Measurements from ENCODE around the gene AP2A2.

The AP2A2 gene

GRCh38 chr11:925496-926301, at the start of gene AP2A2:
TSS of gene AP2A2 (plus strand) at chr11:925870. CDS start at chr11:926022, 152 bp downstream.
- H3K4me3 ChIP-seq, result peak within 1 kb of the TSS; percentile 62 to 96 (median 84)

GRCh38 chr11:876545-876944, 49.1 kb upstream of the AP2A2 start:
- no peak overlapping the region for H3K27ac ChIP-seq
- H3K4me3 ChIP-seq, result no peak overlapping the region

More at GRCh38 chr11:925496-926301, at the start of gene AP2A2:
- H3K27ac ChIP-seq, result peak within 1 kb of the TSS; percentile 85 to 97 (median 92)

DNA sequence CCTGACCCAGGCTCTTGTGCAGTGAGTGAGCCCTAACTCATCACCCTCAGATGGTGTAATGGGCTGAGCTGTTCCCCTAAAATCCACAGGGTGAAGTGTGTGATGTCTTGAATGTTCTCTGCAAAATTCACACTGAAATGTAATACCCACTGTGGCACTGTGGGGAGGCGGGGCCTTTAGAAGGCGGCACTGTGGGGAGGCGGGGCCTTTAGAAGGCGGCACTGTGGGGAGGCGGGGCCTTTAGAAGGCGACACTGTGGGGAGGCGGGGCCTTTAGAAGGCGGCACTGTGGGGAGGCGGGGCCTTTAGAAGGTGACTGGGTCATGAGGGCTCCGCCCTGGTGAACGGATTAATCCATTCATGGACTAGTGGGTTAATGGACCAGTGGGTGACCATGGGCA, 48.1 kb upstream of the AP2A2 start:
- no peak overlapping the region for H3K4me3 ChIP-seq
- H3K27ac ChIP-seq, result no peak overlapping the region

DNA sequence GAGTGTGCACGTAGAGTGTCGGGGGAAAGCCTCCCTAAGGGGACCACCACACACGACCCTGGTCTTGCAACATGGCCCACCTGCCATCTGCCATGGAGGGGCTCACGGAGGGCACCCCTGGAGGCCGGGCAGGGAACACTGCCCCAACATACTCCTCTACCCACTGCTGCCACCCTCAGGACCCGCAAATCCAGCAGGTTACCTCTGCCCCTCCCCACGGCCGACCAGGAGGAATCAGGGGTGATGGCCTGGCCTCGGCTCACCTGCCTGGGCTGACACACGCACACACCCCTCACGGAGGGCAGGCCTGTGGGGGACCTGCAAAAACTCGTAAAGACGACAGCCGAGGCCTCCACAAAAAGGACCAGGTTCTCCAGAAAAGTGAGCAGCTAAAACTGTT, 45.2 kb upstream of the AP2A2 start:
- Histone ChIP-seq H3K4me3 (no peak overlapping the region), H3K27ac (no peak overlapping the region)

GRCh38 chr11:882596-882995, 43.1 kb upstream of the AP2A2 start:
- no peak overlapping the region for H3K27ac ChIP-seq
- H3K4me3 ChIP-seq, result no peak overlapping the region

GRCh38 chr11:883527-883926, 42.1 kb upstream of the AP2A2 start:
- Histone ChIP-seq H3K27ac (no peak overlapping the region), H3K4me3 (no peak overlapping the region)

DNA sequence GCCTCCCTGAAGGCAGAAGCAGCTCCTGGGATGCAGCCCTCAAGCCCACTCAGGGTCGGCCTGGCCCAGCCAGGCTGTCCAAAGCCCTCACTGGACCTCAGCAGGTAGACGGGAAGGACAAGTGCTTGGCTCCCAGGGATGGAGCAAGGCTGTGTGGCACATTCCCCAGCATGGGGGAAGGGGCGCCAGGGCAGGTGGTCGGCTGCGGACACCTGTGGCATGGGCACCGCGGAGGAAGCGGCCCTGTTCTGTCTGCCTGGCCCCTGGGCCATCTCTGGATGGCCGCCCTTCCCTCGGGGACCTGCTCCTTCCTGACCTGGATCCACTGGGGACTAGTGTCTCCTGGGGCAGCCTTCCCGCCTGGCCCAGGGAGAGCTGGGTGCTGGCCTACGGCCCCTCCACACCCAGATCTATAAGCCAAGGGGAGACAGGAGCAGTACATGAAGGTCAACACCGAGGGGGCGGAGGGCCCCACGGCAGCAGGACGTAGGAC, 41.0 kb upstream of the AP2A2 start:
- H3K27ac ChIP-seq, result no peak overlapping the region
- H3K4me3 ChIP-seq, result no peak overlapping the region

- no peak overlapping the region for H3K4me3 ChIP-seq
- H3K27ac ChIP-seq, result no peak overlapping the region
Measured at GRCh38 chr11:886568-886967, 39.1 kb upstream of the AP2A2 start.

DNA sequence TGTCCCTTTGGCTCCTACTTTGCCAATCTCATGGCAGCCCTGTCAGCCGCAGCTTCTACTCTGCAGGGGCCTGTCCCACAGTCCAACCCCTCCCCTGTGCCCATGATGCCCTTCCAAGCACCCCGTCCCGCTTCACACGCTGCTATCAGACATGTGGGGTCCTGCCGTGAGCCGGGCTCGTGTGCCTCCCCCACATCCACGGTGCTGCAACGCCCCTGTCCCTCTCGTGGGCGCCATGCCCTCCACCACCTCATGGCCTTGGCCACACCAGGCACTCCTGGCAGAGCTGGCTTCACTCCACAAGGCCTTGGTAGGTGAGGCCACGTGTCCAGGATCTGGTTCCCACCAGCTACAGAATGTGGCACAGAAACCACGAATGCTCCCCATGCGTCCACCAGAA, 38.1 kb upstream of the AP2A2 start:
- Histone ChIP-seq H3K27ac (no peak overlapping the region), H3K4me3 (no peak overlapping the region)

GRCh38 chr11:888310-889212, 37.1 kb upstream of the AP2A2 start:
- H3K27ac ChIP-seq, result no peak overlapping the region
- H3K4me3 ChIP-seq, result no peak overlapping the region

DNA sequence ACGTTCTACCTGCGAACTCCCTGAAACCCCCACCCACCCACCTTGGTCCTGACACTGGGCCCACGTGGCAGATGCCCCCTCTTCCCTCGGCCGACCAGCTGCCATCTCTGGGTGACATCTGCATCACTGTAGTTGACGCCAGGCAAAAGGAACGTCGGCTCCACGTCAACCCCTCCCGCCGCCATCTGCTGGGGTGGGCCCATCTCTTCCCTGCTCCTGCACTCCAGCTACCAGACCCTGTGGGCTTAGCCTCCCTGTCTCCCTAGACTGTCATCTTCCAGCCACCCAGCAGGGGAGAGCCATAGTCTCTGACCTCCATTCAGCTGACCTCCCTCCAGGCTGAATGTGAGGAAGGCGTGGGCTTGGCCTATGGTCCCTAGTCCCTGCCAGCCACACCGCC, 36.4 kb upstream of the AP2A2 start:
- no peak overlapping the region for H3K4me3 ChIP-seq
- no peak overlapping the region for H3K27ac ChIP-seq

GRCh38 chr11:889687-890475, 35.8 kb upstream of the AP2A2 start:
- Histone ChIP-seq H3K4me3 (no peak overlapping the region), H3K27ac (no peak overlapping the region)

DNA sequence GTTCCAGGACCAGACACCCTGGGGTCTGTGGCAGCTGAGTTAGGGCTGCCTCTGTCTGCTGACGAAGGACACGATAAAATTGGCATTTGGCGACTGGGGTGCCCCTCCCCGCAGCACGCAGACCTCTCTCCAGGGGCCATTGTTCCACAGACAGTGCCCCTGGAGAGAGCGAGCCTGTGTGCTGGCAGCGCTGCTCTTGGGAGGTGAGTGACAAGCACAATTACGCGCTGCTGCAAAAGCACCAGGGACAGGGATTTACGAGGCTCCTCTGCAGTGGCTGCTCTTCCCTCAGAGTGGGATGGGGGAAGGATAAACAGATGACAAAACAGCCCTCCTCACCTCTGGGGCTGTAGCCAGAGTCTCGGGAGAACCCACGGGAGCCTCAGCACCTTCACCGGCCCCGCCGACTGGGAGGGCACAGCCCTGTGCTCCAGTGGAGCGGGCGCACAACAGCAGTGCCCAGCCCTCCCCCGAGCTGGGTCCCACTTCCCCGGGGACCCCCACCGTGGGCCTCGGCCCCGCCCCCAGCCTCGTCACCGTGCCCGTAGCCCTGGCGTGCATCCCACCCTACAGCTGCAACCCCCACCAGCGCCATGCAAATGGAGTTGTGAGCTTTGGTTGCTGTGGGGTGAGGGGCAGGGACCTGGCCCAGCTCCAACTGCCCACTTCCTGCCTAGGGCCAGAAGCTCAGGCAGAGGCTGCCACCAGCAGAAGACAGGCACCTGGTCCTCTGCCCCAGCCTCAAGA, 34.7 kb upstream of the AP2A2 start:
- H3K27ac ChIP-seq, result no peak overlapping the region
- H3K4me3 ChIP-seq, result no peak overlapping the region

- Histone ChIP-seq H3K27ac (no peak overlapping the region), H3K4me3 (no peak overlapping the region)
Measured at GRCh38 chr11:893008-893654, 32.5 kb upstream of the AP2A2 start.

- no peak overlapping the region for H3K4me3 ChIP-seq
Measured at GRCh38 chr11:894575-895201, 31.0 kb upstream of the AP2A2 start.

GRCh38 chr11:895331-896110, 30.1 kb upstream of the AP2A2 start:
- H3K4me3 ChIP-seq, result no peak overlapping the region
- no peak overlapping the region for H3K27ac ChIP-seq

More at GRCh38 chr11:894575-895201, 31.0 kb upstream of the AP2A2 start:
- H3K27ac ChIP-seq, result no peak overlapping the region
